HG03025 (cell line): ENCODE measurements around the gene SUCLG2.
"Not testable (repeated sequence)": the region's sequence is repeated elsewhere in the genome, so short reads cannot be mapped to it uniquely, and the experiment has no call there.

ENCODE experiments used
- ATAC-seq: cut with Tn5 transposase; IDR thresholded peaks from one replicate; pipeline ENCODE4 v1.9.1; 2021; ENCODE audit warnings: mild to moderate bottlenecking, moderate library complexity; ENCODE audit not compliant: unreplicated experiment, low FRiP score

Gene SUCLG2

DNA sequence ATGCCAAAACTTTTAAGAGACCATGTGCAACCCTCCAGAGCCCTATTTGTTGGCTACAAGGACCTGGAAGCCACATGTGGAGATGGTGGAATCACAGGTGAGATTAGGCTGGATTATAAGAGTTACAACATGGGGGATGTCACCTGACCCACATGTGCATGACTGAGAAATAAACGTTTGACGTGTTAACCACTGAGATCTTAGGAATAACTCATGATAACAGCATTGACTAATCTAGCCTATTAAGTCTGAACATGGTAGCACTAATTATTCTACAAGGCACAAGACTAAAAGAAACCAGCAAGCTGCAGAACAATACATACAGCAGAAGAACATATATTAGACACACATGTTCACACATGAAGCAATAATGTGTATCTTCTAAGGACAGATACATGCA lies 38.4 kb downstream of the SUCLG2 start:
- no peak for ATAC-seq

DNA sequence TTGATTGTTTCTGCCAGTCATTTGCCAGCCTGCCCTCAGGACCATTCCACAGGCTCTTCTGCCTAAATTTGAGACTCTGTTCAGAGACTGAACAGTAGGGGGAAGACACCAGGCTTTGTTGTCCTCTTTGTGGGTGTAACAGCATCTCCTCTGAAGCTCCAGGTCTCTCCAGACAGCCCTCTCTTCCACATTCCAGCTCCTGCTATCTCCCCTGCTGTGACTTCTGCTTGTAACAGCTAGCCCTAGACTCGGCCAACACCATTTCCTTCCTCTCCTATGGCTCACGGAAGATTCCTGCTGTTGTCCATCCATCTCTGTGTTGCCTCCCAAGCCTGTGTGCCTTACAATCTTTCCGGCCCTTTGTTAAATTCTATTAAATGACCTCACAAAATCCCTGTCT lies 40.2 kb downstream of the SUCLG2 start:
- ATAC-seq: no peak

DNA sequence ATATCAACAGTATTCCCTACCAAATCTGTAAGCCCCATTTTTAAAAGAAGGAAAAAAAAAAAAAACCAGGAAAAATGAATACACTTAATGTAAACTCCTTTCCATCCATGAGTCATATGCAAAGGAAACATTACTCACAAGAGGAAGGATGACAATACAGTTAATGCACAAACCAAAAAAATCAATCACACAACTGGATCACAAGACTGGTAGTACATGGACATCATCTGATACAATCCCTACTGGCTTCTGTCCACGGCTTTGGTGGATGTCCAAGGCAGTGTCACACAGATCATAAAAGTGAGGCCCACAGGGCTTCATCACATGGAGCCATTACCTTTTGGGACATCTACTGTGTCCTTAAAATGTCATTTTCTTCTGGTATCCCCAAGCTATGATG lies 44.0 kb downstream of the SUCLG2 start:
- no peak for ATAC-seq

DNA sequence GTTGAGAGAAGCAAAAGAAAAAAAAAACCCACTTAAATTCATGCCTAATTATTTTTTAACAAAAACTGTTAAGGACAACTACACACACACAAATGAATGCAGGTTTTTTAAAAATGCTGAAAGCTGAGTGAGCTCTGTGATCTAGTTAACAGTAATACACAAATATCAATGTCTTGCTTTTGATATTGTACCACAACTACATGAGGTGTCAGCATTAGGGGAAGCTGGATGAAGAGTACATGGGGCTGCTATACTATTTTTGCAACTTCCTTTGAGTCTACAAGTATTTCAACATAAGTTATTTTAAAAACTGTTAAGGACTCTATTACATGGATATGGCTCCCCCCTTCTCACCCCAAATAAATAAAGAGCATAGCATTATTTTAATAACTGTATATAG lies 44.7 kb downstream of the SUCLG2 start:
- no peak for ATAC-seq

DNA sequence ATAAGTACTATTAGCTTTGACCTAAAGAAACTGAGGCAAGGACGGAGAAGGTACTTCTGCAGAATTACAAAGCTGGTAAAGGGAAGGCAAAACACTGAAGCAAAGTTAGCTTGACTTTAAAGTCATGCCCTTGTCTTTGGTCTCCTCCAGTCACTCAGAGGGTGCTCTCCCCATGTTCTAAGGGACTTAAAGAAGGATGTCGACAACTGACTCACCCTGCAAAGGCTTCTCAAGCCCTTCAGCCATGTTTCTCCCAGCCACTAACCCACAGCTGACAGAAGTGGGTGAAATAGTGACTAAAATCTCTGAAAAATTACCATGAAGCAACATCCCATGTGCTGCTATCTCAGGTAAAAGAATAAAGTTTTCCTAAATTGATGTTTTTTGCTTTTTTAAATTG lies 46.4 kb downstream of the SUCLG2 start:
- no peak for ATAC-seq

DNA sequence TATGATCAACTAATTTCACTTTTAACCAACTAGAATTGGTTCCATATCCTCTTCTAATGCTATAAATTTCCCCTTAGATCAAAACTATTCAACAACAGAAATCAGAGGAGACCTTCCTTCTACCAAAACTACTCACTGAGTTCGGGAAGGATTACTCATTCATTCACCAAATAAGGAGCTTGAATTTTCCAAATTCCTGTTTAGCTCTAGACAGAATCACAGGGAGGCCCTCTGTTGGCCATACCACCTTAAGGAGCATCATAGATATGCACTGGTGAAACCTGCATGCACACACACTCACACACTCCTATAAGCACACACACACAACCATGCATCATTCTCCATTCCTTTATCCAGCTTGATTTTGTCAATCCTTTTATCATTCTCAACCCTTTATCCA lies 49.0 kb downstream of the SUCLG2 start:
- no peak for ATAC-seq

DNA sequence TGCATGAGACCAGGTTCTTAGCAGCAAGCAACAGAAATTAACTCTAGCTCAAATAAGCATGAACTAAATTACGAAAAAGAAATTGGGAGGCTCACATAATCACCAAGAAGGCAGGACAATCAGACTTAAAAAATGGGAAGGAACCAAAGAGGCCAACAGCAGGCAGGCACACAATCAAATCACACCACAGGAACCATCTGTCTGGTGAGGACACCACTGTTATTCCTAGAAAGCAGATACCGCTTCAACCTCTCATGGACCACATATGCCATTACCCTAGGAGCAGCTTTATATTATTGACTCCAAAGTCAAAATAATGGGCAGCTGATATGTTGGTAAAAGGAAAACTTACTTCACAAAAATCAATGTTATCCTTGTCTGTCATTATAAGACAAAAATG lies 51.6 kb downstream of the SUCLG2 start:
- no peak for ATAC-seq

DNA sequence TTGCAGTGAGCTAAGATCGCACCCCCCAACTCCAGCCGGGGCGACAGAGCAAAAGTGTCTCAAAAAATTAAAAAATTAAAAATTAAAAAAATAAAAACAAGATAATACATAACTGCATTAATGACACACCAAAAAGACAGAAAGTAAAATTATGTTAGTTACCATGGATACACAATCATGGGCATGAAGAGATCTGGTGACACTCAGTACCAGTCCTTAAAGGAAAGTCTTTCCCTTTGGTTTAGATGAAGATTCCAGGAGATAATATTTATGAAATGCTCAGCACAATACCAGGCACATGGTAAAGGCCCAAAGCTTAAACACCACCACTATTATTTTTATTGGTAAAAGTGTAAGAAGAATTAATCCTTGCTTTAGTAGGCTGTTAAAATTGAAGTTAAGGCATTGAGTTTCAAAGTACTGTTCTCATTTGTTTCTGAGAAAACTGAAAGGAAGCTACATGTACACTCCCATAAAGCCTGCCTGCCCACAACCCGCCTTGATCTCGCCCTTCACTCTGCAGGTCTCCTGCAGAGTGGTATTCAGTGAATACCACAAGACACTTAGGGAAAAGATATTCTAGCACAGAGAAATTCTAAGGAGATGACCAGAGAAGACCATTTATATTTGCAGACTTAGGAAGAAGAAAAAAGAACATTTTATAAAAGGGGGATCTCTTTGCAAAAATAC lies 52.3 kb downstream of the SUCLG2 start:
- ATAC-seq: no peak

DNA sequence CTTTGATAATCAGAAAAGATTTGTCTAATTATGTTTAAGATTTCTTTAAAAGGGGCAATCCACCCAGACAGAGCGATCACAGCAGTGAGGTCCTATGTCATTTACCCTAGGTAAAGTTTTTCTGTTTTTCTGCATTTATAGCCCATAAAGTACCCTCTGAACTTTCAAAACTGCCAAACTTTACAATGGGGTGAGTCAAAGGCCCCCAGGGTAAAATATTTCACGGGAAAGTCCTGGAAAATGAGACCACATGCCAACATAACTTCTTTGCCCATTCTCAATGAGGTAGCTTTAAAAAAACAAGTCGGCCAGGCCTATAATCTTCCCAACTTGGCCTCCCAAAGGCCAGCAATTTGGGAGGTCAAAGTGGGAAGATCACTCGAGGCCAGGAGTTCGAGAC lies 53.0 kb downstream of the SUCLG2 start:
- no peak for ATAC-seq

DNA sequence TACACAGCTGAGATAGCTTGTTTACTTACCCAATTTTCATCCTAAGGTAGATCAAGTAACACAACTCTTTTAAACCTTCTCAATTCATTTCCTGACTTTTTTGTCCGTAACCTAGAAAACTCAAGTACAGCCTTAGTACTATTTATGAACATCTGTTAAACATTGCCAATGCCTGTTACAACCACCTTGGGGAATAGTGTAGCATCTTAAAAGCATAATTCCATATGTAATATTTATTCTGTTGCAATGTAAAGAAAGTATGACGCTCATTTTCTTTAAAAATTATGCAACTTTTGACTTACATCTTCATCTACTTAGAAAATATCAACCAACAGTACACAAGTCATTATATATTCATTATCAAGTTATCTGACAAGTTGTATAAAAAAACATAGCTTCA lies 54.6 kb downstream of the SUCLG2 start:
- no peak for ATAC-seq

DNA sequence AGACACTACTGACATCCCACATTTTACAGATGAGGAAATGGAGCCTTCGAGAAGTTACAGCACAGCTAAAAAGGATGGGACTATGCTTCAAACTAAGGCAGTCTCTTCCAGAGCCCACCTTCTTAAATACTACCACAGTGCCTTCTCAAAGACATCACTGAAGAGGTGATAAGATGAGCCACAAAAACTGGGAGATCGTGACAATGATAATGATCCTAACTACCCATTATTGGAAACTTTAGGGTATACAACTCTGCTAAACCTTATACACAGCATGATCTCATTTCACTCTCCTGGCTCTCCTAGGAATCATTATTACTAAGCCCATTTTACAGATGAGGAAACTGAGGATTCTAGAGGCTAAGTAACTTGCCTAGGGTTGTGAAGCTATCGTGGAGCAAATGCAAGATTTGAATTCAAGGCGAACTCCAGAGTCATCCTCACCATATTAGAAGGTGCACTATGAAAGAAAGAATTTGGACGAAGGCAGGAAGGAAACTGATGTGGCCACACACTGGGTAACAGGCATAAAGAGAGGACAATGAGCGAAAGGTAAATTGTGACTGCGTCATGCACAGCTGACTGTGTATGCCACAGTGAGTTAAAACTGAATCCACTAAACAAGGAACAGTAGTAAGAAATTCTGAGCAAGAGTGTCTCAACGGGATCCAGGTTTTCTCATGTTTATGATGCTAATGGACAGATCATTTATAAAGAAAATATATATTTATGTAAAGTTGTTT lies 55.4 kb downstream of the SUCLG2 start:
- ATAC-seq: no peak

DNA sequence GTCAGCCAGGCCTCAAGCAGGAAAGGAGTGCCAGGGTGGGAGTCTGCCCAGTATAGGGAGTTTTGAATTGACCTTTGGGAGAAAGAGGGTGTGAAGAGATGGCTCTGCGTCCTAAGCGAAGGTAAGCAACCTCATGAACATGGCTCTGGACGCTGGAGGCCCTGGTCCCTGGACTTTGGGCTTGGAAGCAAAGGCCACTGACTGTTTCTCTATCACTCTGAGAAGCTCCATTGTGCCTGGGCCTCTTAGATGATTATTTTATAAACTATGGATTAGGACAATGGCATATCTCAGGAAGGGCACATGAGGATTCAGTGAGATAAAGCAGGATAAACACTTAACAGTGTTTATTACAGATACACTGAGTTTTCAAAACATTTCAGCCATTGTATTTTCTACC lies 59.0 kb downstream of the SUCLG2 start:
- ATAC-seq: no peak

DNA sequence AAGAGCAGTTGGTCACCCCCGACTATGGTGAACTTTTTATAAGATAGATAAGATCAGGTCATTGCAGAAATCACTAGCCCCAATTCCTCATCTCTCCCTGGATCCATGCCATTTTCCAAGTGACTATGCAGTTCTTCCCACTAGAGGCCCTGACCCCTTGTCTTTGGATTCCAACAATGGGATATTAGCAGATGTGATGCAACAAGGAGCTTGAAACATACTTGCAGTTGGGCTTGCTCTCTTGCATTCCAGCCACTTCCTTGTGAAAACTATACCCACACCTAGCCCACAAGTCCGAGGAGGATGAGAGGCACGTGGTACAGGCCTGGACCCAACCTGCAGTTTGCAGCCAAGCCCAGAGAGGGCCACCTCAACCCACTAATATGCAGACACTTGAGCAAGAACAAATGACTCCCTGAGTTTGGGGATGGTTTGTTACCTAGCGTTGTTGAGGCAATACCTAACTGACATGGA lies 60.6 kb downstream of the SUCLG2 start:
- no peak for ATAC-seq

DNA sequence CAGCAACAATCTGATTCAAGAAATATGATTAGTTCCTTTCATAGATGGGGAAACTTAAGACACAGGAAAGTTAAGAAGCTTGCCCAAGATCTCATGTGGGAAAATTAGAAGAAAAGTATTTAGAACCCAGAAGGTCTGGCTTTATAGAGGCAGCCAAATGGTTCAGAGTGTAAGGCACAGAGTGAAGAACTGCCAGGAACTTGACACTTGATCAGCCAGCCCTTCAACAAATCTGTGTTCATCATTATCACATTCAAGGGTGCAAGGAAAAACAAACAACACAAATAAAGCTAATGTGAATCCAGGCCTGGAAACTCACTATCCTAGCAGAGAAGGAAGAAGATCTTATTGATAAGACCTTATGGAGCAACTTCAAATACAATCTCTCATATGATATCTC lies 62.4 kb downstream of the SUCLG2 start:
- no peak for ATAC-seq

DNA sequence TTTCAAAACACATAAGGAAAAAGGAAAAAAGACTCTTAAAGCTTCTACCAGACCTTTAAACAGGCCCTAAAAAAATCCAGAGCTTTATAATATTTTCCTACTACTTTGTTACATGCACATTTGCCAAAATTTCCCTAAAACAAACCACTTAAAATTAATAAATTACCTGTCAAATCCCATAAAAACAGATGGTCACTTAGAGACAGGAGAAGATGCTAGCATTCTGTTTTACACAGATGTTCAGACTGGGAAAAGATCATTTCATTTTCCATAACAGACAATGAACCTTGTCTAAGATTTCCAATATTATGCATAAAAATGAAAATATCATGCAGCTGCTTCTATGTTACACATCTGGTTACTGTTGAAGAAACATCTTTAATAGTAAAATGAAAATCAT lies 66.6 kb downstream of the SUCLG2 start:
- ATAC-seq: no peak

DNA sequence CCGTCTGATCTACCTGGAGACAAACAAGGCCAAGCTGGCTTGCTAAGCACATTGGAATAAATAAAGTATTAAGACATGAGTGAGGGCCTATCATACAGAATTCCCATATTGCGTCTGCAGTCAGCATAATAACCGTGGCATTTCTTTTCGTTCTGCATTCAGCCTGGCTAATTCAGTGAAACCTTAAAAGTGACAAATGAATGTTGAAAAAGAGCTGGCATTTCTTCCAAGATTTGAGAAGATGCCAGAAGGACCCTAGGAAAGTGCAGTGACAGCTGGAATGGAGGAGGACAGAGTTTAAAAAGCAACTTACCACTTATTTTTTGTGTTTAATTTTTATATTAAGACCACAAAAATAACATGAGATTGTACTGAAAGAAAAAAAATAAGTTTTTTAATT lies 67.1 kb downstream of the SUCLG2 start:
- no peak for ATAC-seq

DNA sequence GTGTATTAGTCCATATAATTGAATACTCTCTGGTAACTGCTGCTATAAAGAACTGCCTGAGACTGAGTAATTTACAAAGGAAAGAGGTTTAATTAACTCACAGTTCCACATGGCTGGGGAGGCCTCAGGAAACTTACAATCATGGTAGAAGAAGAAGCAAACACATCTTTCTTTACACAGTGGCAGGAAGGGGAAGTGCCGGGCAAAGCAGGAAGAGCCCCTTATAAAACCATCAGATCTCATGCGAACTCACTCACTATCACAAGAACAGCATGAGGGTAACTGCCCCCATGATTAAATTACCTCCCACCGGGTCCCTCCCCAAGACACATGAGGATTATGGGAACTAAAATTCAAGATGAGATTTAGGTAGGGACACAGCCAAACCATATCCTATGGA lies 69.8 kb downstream of the SUCLG2 start:
- not testable (repeated sequence) for ATAC-seq

DNA sequence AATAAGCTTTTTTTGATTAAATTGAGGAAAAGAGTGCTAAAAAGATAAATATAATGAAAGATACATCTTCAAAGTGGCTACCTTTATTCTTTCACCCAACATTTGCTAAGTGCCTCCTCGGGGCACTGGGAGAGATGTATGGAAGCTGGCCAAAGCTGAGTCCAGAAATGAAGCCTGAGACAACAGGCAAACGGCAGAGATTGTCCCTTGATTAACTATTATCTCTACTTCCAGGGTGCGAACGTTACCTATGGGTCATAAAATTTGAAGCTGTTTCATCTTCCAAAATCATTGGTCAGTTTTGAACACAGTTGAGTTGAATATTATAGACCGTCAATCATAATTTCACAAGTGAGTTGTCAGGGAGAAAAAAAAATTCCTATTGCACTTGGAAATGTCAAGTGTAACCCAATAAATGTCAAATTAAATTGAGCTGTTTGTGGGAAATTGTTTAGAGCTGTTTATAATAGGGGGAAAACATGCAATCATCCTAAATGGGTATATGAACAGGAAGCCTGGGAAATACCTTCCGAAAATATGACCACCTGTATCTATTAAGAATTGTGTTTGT lies 73.9 kb downstream of the SUCLG2 start:
- no peak for ATAC-seq

DNA sequence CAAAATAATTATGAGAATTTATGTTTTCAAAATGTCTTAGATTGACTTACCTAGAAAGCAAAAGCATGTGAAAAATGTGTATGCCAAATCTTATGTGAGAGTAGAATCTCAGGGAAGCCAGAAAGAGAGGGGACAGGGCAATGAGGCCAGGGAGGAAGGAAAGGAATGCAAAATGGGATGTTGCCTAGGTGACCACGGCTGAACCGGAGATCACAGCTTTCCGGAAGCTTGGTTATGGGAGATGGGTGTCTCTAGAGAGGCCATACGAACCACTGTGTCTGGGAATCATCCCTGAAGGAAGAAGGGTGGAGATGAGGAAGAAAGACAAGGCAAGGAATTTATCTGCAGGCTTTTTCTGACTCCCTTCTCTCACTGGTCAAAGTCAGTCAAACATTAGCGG lies 76.0 kb downstream of the SUCLG2 start:
- ATAC-seq: no peak

DNA sequence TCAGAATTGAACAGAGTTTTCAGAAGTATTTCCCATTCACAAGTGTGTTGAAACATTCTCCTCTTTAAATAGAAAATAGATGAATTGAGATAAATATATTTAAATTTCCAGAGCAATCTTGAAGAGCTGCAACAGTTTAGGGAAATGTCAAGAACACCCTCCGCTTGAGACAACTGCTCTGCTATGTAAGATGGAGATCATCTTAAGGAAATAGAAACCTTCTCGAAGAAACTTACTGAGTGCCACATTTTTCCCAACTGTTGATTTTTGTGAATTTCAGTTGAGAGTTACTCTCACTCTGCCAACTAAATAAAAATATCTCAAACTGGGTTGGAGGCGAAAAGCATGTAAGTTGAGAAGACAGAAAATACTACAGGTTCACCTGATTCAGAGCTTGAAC lies 78.0 kb downstream of the SUCLG2 start:
- no peak for ATAC-seq

DNA sequence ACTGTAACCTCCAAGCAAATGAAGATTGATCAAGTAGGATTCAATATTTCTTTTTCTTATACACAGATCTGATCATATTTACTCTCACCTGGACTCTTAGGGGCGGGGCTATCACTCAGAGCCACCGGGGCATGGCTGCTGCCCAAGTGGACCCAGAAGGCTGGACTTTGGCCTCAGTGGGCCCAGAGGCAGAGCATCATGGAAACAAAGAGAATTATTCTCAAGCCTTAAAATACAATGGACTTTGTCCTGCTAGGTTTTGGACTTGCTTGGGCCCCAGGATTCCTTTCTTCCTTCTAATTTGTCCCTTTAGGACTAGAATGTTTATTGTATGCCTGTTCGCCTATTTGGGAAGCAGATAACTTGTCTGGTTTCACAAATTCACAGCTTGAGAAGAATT lies 85.1 kb downstream of the SUCLG2 start:
- ATAC-seq: no peak

DNA sequence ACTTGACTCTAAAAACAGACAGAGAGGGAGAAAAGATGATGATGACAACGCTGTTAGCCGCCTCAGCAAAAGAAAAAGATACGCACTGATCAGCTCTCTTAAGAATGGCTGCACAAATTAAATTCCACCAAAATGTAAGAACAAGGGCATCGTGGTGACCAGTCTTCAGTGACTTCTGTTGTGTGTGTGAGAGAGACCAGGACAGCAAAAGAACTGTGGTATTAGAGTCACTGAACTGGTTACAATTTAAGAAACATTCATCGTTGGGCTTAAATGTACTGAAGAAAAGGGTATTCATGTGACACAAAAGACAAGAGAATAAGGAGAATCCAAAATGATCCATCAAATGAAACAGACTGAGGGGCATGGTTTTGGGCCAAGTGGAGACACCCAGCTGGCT lies 86.5 kb downstream of the SUCLG2 start:
- ATAC-seq: no peak
